GM19023 (cell line): Measurements from ENCODE around the gene TRIM65.
"Not testable (repeated sequence)": the region's sequence is repeated elsewhere in the genome, so short reads cannot be mapped to it uniquely, and the experiment has no call there.

Source experiments
- ATAC-seq: cut with Tn5 transposase; IDR thresholded peaks from one replicate; pipeline ENCODE4 v1.9.1; 2021; ENCODE audit warnings: mild to moderate bottlenecking, moderate library complexity; ENCODE audit not compliant: unreplicated experiment

Gene TRIM65

GRCh38 chr17:75854881-75855309 is 41.9 kb downstream of the TRIM65 start:
- ATAC-seq = no peak

- ATAC-seq = no peak
Observed at GRCh38 chr17:75854101-75854748, 42.5 kb downstream of the TRIM65 start.

GRCh38 chr17:75853433-75853832 is 43.3 kb downstream of the TRIM65 start:
- no peak for ATAC-seq

GRCh38 chr17:75851693-75851991 is 45.1 kb downstream of the TRIM65 start:
- ATAC-seq = not testable (repeated sequence)

GRCh38 chr17:75850928-75851692 is 45.6 kb downstream of the TRIM65 start:
- no peak for ATAC-seq

GRCh38 chr17:75849724-75850123 is 47.0 kb downstream of the TRIM65 start:
- no peak for ATAC-seq

- ATAC-seq = no peak
Observed at GRCh38 chr17:75849279-75849646, 47.5 kb downstream of the TRIM65 start.

- no peak for ATAC-seq
Observed at GRCh38 chr17:75848523-75849278, 48.0 kb downstream of the TRIM65 start.

- ATAC-seq = no peak
Observed at GRCh38 chr17:75847614-75848522, 48.9 kb downstream of the TRIM65 start.

- no peak for ATAC-seq
Observed at GRCh38 chr17:75846692-75847613, 49.8 kb downstream of the TRIM65 start.

GRCh38 chr17:75845933-75846691 is 50.6 kb downstream of the TRIM65 start:
- no peak for ATAC-seq

- ATAC-seq = peak; percentile 59
Observed at GRCh38 chr17:75845058-75845711, 51.6 kb downstream of the TRIM65 start.

- peak; percentile 14 for ATAC-seq
Observed at GRCh38 chr17:75844530-75845057, 52.2 kb downstream of the TRIM65 start.

- no peak for ATAC-seq
Observed at GRCh38 chr17:75843577-75844529, 52.9 kb downstream of the TRIM65 start, which contains the start of gene UNC13D. UNC13D (minus strand) TSS chr17:75844404; CDS start chr17:75844337, 67 bp downstream.

- ATAC-seq = no peak
Observed at GRCh38 chr17:75842963-75843576, 53.7 kb downstream of the TRIM65 start.

- ATAC-seq = no peak
Observed at GRCh38 chr17:75842411-75842810, 54.3 kb downstream of the TRIM65 start.

GRCh38 chr17:75840799-75841164 is 56.0 kb downstream of the TRIM65 start:
- ATAC-seq = no peak
